ENCODE results near the gene MAPK14.
"Not testable (repeated sequence)": the region's sequence is repeated elsewhere in the genome, so short reads cannot be mapped to it uniquely, and the experiment has no call there.

The MAPK14 gene

DNA sequence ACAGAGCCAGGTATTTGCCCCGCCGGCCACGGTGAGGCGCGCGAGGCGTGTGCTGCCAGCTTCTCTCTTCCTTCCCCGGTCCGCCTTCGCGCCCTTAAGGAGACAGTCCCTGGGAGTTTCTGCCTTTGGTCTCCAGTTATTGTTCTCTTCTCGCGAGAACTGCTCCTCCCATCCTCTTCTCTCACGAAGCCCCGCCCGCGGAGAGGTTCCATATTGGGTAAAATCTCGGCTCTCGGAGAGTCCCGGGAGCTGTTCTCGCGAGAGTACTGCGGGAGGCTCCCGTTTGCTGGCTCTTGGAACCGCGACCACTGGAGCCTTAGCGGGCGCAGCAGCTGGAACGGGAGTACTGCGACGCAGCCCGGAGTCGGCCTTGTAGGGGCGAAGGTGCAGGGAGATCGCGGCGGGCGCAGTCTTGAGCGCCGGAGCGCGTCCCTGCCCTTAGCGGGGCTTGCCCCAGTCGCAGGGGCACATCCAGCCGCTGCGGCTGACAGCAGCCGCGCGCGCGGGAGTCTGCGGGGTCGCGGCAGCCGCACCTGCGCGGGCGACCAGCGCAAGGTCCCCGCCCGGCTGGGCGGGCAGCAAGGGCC is at the start of gene MAPK14:
MAPK14 (plus strand) TSS at position 308 of the 587 bp plus-strand sequence. CDS start 350 bp downstream, outside the sequence.
- Mint-ChIP-seq H3K4me1 (peaks cover 40% of the 10 kb centered on the region), H3K27me3 (peaks cover 26% of the 10 kb centered on the region), H3K27ac (peak within 1 kb of the TSS; percentile 93), H3K36me3 (peaks cover 16% of the 10 kb centered on the region), H3K9me3 (no peaks in the 10 kb centered on the region), H3K4me3 (peak within 1 kb of the TSS; percentile 83)
- CTCF ChIA-PET, result interaction anchor here (0.7 to 7.2 kb wide), 15 partner anchors 11 to 404 kb away, joined by 3 to 124 read pairs (median 4); partner anchors contain the start of gene MAPK13
- peak; percentile 100 for DNase-seq

DNA sequence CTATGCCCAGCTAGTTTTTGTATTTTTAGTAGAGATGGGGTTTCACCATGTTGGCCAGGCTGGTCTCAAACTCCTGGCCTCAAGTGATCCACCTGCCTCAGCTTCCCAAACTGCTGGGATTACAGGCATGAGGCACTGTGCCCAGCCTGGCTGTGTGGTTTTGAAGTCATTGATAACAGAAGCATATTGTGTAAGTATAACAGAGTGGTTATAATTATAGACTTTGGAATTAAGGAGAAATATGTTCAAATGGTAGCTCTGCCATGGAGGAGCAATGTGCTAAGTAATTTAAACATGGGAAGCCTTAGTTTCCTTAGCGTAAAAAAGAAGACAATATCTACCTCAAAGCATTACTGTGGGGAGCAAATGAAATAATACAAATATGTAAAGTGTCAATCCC is 47.5 kb upstream of the MAPK14 start:
- not testable (repeated sequence) for H3K9me3 Mint-ChIP-seq, H3K4me1 Mint-ChIP-seq, H3K36me3 Mint-ChIP-seq, H3K4me3 Mint-ChIP-seq, H3K27ac Mint-ChIP-seq, DNase-seq
- CTCF ChIA-PET, result interaction anchor here (0.6 to 1.5 kb wide), 3 partner anchors 12 to 54 kb away, joined by 3 to 5 read pairs (median 4); no protein-coding TSS in a partner anchor
- peaks cover 30% of the 10 kb centered on the region for H3K27me3 Mint-ChIP-seq

DNA sequence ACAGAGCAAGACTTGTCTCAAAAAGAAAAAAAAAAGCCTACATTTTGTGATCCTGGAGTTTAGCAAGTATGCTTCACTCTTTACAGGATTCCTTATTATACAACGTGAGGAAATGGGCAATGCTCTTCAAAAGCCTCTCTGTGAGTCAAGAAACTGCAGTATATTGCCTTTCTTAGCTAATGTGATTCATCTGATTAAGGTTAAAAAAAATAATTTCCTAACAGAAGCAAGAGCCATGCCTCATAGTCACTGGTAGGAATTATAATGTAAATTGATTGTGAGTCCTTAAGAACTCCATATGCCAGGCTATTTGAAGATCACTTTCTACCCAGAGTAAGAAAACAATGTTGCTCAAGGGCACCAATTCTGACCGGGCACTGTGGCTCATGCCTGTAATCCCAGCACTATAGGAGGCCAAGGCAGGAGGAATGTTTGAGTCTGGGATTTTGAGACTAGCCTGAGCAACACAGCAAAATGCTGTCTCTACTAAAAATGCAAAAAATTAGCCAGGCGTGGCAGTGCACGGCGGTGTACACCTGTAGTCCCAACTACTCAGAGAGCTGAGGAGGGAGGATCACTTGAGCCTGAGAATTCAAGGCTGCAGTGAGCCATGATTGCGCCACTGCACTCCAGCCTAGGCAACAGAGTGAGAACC is 46.5 kb upstream of the MAPK14 start:
- Mint-ChIP-seq H3K27me3 (peaks cover 30% of the 10 kb centered on the region), H3K27ac (no peak overlapping the region), H3K36me3 (no peaks in the 10 kb centered on the region), H3K9me3 (no peaks in the 10 kb centered on the region), H3K4me3 (no peak overlapping the region), H3K4me1 (no peaks in the 10 kb centered on the region)
- no peak for DNase-seq
- CTCF ChIA-PET, result no interaction called here

DNA sequence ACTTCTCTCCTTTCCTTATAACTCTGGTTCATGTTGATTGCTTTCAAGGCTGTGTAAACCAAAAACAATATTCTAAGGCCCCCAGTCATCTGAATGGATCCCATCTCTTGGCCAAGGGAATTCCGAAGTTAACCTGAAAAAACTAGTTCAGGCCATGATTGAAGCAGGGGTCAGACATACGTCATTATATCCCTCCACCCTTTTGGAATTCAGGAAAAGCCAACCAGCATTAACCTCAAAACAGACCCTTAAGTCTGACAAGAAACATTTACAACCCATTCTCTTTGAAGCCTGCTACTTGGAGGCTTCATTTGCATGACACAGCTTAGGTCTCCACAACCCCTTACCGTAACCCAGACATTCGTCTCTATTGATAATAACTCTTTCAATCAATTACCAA is 42.9 kb upstream of the MAPK14 start:
- Mint-ChIP-seq H3K36me3 (no peaks in the 10 kb centered on the region), H3K4me3 (no peak overlapping the region), H3K4me1 (no peaks in the 10 kb centered on the region), H3K9me3 (no peaks in the 10 kb centered on the region), H3K27me3 (peaks cover 33% of the 10 kb centered on the region), H3K27ac (no peak overlapping the region)
- CTCF ChIA-PET, result interaction anchor here (1.4 kb wide), 1 partner anchor 110 kb away, joined by 7 read pairs; no protein-coding TSS in a partner anchor
- DNase-seq, result no peak

DNA sequence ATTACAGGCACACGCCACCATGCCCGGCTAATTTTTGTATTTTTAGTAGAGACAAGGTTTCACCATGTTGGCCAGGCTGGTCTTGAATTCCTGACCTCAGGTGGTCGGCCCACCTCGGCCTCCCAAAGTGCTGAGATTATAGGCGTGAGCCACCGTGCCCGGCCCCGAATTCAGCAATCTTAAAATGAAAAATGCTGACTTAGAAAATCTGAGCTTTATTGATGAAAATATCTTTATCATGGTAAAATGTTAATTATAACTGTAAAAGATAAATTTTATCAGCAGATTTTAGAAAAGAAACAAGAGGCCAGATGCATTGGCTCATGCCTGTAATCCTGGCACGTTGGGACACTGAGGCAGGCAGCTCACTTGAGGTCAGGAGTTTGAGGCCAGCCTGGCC is 39.6 kb upstream of the MAPK14 start:
- not testable (repeated sequence) for H3K9me3 Mint-ChIP-seq

DNA sequence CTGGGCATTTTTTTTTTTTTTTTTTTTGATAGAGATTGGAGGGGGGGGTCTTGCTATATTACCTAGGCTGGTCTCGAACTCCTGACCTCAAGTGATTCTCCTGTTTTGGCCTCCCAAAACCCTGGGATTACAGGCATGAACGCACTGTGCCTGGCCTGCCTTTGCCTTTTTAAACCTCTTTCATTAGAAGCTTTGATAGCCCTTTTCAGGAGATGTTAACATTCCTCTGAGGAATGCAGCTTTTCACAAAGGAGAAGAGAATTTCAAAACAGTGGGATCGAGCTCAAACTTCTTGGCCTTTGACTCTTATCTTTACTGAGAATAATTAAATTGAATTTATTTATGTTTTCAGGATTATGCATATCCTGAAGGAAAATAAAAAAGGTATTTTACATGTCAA is 34.5 kb upstream of the MAPK14 start:
- H3K27ac Mint-ChIP-seq, result no peak overlapping the region
- no peak for DNase-seq
- CTCF ChIA-PET, result interaction anchor here (1.1 kb wide), 1 partner anchor 10 kb away, joined by 3 read pairs; no protein-coding TSS in a partner anchor
- H3K36me3 Mint-ChIP-seq, result no peaks in the 10 kb centered on the region
- peaks cover 20% of the 10 kb centered on the region for H3K27me3 Mint-ChIP-seq
- H3K4me1 Mint-ChIP-seq, result no peaks in the 10 kb centered on the region
- H3K9me3 Mint-ChIP-seq, result no peaks in the 10 kb centered on the region
- H3K4me3 Mint-ChIP-seq, result no peak overlapping the region

More for the DNA sequence above, 39.6 kb upstream of the MAPK14 start:
- not testable (repeated sequence) for H3K4me3 Mint-ChIP-seq, DNase-seq, H3K36me3 Mint-ChIP-seq, H3K27ac Mint-ChIP-seq, H3K4me1 Mint-ChIP-seq
- peaks cover 14% of the 10 kb centered on the region for H3K27me3 Mint-ChIP-seq
- CTCF ChIA-PET, result interaction anchor here (0.6 kb wide), 1 partner anchor 236 kb away, joined by 3 read pairs; no protein-coding TSS in a partner anchor

DNA sequence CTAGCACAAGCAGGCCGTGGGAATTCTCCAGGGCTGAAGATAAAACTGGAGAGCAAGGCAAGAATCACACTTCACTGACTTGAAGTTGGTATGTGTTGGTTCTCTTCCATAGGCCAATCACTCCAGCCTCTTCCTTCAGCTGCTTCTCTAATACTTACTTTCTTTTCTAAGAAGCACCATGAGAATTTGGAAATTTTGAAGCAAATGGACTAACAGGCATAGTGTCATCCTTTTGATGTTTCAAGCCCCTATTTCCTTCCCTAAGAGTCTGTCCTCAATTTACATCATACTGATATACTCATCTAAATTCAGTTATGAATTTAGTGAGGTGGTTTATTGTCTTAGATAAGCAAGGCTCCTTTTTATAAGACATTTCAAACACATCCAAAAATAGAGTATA is 27.2 kb upstream of the MAPK14 start:
- H3K4me3 Mint-ChIP-seq, result no peak overlapping the region
- DNase-seq, result no peak
- CTCF ChIA-PET, result no interaction called here
- peaks cover 8% of the 10 kb centered on the region for H3K27me3 Mint-ChIP-seq
- no peaks in the 10 kb centered on the region for H3K36me3 Mint-ChIP-seq
- H3K9me3 Mint-ChIP-seq, result no peaks in the 10 kb centered on the region
- H3K27ac Mint-ChIP-seq, result no peak overlapping the region
- no peaks in the 10 kb centered on the region for H3K4me1 Mint-ChIP-seq

DNA sequence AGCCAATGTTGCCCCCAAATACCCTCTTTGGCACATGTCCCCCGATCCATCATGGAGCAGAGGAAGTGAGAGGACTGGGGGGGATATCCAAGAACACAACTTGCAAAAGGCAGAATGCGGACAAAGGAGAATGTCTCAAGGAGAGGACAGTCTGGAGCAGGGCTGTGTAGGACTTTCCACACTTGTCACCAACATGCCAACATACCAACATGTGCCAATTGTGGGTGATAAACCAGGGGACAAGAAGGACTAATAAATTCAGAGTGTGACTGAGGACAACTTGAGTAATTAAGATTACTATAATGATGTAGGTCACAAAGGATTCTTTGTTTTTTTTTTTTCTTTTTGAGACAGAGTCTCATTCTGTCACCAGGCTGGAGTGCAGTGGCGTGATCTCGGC is 11.9 kb upstream of the MAPK14 start:
- CTCF ChIA-PET, result no interaction called here
- Mint-ChIP-seq H3K4me3 (no peak overlapping the region), H3K27me3 (peaks cover 29% of the 10 kb centered on the region), H3K27ac (no peak overlapping the region), H3K9me3 (no peaks in the 10 kb centered on the region), H3K36me3 (no peaks in the 10 kb centered on the region), H3K4me1 (no peaks in the 10 kb centered on the region)
- DNase-seq, result no peak

DNA sequence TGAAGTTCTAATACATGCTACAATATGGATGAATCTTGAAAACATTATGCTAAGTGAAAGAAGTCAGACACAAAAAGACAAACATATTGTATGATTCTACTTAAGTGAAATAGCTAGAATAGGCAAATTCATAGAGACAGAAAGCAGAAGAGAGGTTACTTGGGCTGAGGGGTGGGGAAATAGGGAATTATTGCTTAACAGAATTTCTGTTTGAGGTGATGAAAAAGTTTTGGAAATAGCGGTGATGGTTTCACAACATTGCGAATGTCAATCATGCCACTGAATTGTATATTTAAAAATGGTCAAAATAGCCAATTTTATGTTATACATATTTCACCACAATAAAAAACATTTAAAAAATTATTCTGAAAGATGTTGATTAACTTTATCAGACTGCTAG is 9.3 kb upstream of the MAPK14 start:
- no peaks in the 10 kb centered on the region for H3K36me3 Mint-ChIP-seq
- no peak overlapping the region for H3K27ac Mint-ChIP-seq
- DNase-seq, result no peak
- CTCF ChIA-PET, result no interaction called here
- H3K27me3 Mint-ChIP-seq, result peaks cover 10% of the 10 kb centered on the region
- no peaks in the 10 kb centered on the region for H3K4me1 Mint-ChIP-seq
- H3K9me3 Mint-ChIP-seq, result no peaks in the 10 kb centered on the region
- H3K4me3 Mint-ChIP-seq, result no peak overlapping the region

DNA sequence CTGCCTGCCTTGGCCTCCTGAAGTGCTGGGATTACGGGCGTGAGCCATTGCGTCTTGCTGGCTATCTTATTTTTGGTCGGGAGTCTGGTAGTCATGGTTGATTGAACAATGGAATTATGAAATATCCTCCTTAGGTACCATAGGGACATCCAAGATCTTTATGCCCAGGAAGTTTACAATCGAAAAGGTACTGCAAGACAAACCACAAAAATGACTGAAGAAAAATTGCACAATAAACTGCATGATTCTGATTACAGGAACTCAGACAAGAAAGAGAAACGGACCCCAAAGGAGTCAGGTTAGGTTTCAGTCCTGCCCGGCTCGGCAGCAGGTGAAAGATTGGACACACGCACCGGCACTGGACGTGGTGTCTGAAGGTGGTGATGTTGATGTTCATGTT is 8.4 kb upstream of the MAPK14 start:
- H3K27me3 Mint-ChIP-seq, result peaks cover 11% of the 10 kb centered on the region
- no peaks in the 10 kb centered on the region for H3K9me3 Mint-ChIP-seq
- CTCF ChIA-PET, result no interaction called here
- no peak overlapping the region for H3K27ac Mint-ChIP-seq
- DNase-seq, result no peak
- H3K4me1 Mint-ChIP-seq, result peaks cover 5% of the 10 kb centered on the region
- H3K36me3 Mint-ChIP-seq, result no peaks in the 10 kb centered on the region
- H3K4me3 Mint-ChIP-seq, result no peak overlapping the region

DNA sequence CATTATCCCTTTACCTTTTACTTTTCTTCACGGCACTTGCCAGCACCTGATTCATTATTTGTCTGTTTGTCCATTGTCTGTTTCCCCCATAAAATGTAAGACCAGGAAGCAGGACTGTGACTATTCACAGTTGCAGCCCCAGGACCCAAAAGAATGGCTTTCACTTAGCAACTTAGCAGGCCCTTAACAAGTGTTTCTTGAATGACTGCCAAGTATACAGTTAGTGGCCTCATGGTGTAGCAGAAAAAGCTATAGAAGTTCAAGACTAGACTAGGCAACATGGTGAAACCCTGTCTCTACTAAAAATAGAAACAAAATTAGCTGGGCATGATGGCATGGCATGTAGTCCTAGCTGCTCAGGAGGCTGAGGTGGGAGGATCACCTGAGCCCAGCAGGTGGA is 7.5 kb upstream of the MAPK14 start:
- Mint-ChIP-seq H3K36me3 (no peaks in the 10 kb centered on the region), H3K27me3 (peaks cover 20% of the 10 kb centered on the region), H3K27ac (no peak overlapping the region), H3K9me3 (no peaks in the 10 kb centered on the region), H3K4me1 (peaks cover 8% of the 10 kb centered on the region), H3K4me3 (no peak overlapping the region)
- DNase-seq, result no peak
- CTCF ChIA-PET, result no interaction called here

DNA sequence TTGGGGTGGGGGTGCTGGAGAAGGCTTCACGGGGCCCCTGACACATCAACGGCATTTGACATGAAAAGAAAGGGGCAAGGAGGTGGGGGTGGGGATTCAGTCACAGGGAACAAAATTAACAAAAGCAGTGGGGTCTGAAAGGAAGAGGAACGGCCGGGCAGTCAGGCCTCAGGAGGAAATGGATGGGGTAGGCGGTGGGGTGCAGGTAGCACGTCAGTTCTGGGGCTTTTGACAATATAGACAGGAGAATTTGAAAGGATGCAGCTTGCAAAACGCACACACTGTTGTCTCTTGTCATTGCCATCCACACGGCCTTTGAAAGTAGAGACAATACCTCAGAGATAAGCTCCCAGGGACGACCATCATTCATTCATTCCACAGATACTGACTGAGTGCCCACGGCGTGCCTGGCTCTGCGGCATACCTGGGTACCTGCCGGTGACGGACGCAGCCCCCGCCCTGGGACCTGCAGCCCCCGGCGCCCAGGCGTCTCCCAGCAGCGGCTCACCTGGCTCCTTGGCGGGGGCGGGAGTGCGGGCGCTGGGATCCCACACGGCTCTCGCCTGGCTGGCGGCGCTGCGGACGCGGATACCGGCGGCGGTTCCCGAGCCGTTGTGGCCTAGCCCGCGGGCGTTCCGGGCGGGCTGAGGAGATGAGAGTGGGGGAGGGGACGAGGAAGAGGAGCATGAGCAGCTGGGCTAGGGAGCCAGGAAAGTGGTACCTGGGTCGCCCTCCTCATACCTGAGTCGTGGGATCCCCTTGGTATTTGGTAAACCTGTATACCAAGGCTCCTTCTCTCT is 3.4 kb upstream of the MAPK14 start, which contains the start of gene SLC26A8:
SLC26A8 (minus strand) TSS at position 646 of the 800 bp plus-strand sequence. CDS start 4,934 bp downstream, outside the sequence.
- Mint-ChIP-seq H3K27me3 (peaks cover 26% of the 10 kb centered on the region), H3K4me1 (peaks cover 16% of the 10 kb centered on the region), H3K27ac (no peak within 1 kb of the TSS), H3K9me3 (no peaks in the 10 kb centered on the region), H3K4me3 (no peak within 1 kb of the TSS), H3K36me3 (peaks cover 4% of the 10 kb centered on the region)
- CTCF ChIA-PET, result no interaction called here
- no peak for DNase-seq

DNA sequence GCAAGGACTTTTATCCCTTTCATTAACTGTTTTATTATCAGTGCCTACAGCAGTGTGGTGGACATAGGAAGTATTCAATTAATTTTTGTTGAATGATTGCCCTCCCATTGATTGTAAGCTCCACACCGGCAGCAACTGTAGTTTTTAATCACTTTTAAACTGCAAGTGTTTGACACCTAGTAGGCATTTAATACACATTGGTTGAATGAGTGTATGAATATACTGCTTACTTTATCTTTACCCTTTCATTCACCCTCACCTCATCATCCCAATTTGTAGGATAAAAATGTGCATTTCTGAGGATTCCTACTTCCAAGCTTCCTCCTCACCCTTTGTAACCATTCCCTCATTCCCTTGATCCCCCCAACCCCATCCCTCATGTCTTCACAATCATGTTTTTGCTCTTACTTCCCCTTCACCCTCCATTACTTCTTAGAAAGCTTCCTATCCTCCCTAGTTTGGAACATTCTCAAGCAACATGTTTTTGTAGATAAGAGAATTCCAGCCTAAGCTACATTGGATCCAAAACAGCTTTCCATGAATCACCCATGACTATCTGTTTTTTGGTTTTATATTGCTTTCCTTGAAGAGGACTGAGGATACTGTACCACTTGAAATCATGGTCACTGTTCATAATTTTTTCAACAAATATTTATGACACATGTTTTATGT is 2.2 kb upstream of the MAPK14 start:
- no peaks in the 10 kb centered on the region for H3K9me3 Mint-ChIP-seq
- CTCF ChIA-PET, result interaction anchor here (0.6 to 7.2 kb wide), 3 partner anchors 70 to 754 kb away, joined by 3 to 124 read pairs (median 3); no protein-coding TSS in a partner anchor
- peaks cover 23% of the 10 kb centered on the region for H3K4me1 Mint-ChIP-seq
- DNase-seq, result no peak
- peaks cover 26% of the 10 kb centered on the region for H3K27me3 Mint-ChIP-seq
- peaks cover 6% of the 10 kb centered on the region for H3K36me3 Mint-ChIP-seq
- H3K4me3 Mint-ChIP-seq, result no peak overlapping the region
- no peak overlapping the region for H3K27ac Mint-ChIP-seq

DNA sequence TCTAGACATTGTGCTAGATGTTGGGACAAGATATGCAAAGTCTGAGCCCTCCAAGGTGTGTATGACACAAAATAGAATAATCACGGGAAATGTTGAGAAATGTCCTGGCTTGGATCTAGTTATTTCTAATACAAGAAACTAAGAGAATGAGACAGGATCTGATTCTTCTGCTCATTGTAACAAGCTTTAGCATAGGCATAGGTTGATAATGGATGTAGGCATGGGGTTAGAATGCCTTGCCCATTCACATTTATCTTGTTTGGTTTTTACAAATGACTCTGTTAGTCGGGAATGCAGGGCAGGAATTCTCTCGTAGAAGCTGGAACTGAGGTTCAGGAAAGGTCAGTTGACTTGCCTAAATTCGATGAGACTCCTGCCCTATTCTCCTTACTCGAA is 1.7 kb upstream of the MAPK14 start:
- no peak for DNase-seq
- CTCF ChIA-PET, result interaction anchor here (0.6 to 7.2 kb wide), 3 partner anchors 70 to 754 kb away, joined by 3 to 124 read pairs (median 3); no protein-coding TSS in a partner anchor
- Mint-ChIP-seq H3K27ac (no peak overlapping the region), H3K4me1 (peaks cover 27% of the 10 kb centered on the region), H3K9me3 (no peaks in the 10 kb centered on the region), H3K4me3 (no peak overlapping the region), H3K27me3 (peaks cover 26% of the 10 kb centered on the region), H3K36me3 (peaks cover 8% of the 10 kb centered on the region)

All from activated naive CD4-positive, alpha-beta T cell treated with anti-CD3 and anti-CD28 coated beads, Interleukin-2, amount 10 ng/mL, durations not matched to agents 7 days and 5 days (primary cell).